GM12864 (cell line): ENCODE data around the gene CDK14.

Source experiments
- DNase-seq: peaks from one replicate; pipeline ENCODE4 v3.0.0-alpha.2; 2011; ENCODE audit warnings: low read depth
- H3K4me3 ChIP-seq: 2 replicates; pipeline ENCODE4 v1.5.1; 2011; ENCODE audit warnings: mild to moderate bottlenecking, low read depth, low read length, control low read depth
- CTCF ChIP-seq: IDR thresholded peaks from 2 replicates; pipeline ENCODE4 v1.5.1; 2011; ENCODE audit warnings: low read depth, mild to moderate bottlenecking, moderate library complexity, low read length, control low read depth, inconsistent platforms; ENCODE audit errors: missing control alignments

Gene CDK14

DNA sequence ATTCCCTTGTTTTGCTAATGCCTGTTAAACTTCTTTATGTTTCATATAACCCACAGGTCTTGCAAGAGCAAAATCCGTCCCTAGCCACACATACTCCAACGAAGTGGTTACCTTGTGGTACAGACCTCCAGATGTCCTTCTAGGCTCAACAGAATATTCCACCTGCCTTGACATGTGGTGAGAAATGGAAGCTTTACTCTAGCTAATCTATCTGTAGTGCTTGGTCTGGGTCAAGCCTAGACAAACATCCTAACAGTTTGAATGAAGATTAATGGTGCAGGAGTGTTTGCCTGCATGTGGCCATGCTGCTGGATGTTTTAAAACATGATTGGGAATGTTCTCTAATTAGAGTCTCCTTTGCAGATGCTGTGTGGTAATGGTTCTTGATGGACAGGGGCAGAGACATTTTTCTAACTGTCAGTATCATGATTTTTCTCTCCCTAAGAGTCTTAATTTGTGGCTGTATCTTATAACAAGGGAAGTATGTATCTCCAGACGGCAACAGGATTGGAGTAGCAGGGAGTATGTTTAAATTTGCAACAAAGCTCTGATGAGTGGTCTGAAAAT lies 359.6 kb downstream of the CDK14 start:
- no peak for DNase-seq
- no peak for TF ChIP-seq CTCF
- no peak overlapping the region for H3K4me3 ChIP-seq

GRCh38 chr7:90957883-90958282 lies 361.8 kb downstream of the CDK14 start:
- TF ChIP-seq CTCF, result no peak
- no peak overlapping the region for H3K4me3 ChIP-seq
- DNase-seq, result no peak

GRCh38 chr7:90958647-90959046 lies 362.5 kb downstream of the CDK14 start:
- TF ChIP-seq CTCF, result no peak
- H3K4me3 ChIP-seq, result no peak overlapping the region
- no peak for DNase-seq

- no peak for DNase-seq
- TF ChIP-seq CTCF, result no peak
Measured at GRCh38 chr7:90961037-90961725, 365.1 kb downstream of the CDK14 start.

DNA sequence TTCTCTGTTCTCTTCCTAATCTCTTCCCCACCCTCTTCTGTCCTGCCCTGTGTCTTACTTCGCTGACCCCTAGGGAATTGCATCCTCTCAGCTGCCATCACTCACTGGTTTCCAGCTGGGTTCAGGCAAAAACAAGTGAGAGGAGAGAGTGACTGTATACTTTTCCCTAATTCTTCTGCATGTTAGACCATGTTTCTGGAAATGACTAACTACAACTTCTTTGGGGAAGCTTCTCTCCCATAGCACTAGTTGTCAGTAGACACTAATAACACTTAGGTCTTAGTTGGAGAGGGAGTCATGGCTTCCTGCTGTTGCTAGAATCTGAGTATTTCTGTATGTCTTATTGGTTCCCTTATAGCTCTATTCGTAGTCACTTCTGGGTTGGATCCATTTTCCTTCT lies 369.1 kb downstream of the CDK14 start:
- no peak for TF ChIP-seq CTCF
- H3K4me3 ChIP-seq, result no peak overlapping the region
- no peak for DNase-seq

More at GRCh38 chr7:90961037-90961725, 365.1 kb downstream of the CDK14 start:
- H3K4me3 ChIP-seq, result no peak overlapping the region

DNA sequence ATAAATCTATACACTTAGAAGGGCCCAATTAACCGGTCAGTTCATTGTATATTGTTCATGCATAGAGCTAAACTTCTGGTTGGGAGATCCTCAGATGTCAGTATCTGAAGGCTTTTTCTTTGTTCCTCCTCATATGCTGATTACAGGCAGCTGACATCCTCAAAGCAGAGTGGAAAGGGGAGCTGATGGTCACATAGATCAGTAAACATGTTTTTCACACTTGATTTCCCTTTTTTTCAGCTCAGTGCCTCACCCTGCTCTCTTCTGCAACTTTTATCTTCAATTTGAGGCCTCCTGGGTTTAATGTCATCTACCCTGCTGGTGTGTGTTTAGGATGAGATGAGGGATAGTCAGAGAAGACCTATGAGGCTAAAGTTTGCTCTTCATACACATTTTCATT lies 370.2 kb downstream of the CDK14 start:
- H3K4me3 ChIP-seq, result no peak overlapping the region
- no peak for TF ChIP-seq CTCF

GRCh38 chr7:90968871-90969270 lies 372.8 kb downstream of the CDK14 start:
- no peak for TF ChIP-seq CTCF
- no peak for DNase-seq
- H3K4me3 ChIP-seq, result no peak overlapping the region

More for the DNA sequence above, 370.2 kb downstream of the CDK14 start:
- DNase-seq, result no peak
